Stimulated activated CD8-positive, alpha-beta memory T cell treated with anti-CD3 and anti-CD28 coated beads, Interleukin-7, amount 100 ng/mL, for 24 hours (primary cell): ENCODE results near the gene ALG14.
"Not testable (repeated sequence)": the region's sequence is repeated elsewhere in the genome, so short reads cannot be mapped to it uniquely, and the experiment has no call there.

ENCODE experiments used
- DNase-seq: peaks from one replicate; pipeline ENCODE4 v3.0.0-alpha.2; 2020; ENCODE audit warnings: low read depth

ALG14 gene

DNA sequence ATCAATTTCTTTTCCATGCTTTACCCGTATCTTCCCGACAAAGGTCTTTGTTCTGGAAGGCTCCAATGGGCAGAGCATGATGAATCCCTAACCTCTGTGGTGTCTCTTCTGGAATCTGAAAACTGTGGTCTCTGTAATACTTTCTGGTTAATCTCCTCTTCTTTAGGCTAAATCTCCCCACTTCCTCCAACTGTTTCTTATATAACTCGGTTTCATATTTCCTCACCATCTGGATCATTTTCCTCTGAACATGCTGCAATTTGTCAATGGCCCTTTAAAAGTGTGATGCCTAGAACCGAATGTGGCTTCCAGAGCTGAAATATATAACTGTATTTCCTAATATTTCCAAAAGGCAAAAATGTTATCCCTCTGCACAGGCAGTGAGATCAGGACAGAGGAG lies 66.1 kb downstream of the ALG14 start:
- DNase-seq: no peak

DNA sequence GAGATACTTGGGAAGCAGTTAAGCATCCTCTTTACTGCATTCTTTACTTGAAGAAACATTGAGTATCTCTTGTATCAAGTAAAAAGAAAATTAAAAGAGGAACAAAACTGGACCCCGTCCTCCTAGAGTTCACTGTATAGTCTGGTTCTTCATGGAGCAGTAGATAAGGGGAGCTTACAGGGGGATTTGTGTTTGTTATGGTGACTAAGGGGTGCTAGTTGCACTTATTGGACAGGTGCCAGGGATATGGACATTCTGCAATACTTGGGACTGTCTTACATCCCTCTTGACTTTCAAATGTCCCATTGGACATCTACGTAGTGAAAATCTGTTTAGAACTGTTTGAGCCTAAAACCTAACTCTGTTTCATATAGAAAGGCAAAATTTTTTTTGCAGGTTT lies 67.2 kb downstream of the ALG14 start:
- no peak for DNase-seq

DNA sequence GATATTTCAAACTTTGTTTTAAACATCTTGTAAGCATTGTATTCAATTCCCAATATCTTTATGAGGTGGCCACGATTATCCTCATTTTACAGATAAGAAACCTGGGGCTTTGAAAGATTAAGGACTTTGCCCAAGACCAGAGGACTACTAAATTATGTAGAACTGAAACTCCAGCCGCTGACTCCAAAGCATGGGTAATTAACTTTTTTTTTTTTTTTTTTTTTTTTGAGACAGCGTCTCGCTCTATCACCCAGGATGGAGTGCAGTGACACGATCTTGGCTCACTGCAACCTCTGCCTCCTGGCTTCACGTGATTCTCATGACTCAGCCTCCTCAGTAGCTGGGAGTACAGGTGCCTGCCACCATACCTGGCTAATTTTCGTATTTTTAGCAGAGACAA lies 68.7 kb downstream of the ALG14 start:
- DNase-seq: no peak

DNA sequence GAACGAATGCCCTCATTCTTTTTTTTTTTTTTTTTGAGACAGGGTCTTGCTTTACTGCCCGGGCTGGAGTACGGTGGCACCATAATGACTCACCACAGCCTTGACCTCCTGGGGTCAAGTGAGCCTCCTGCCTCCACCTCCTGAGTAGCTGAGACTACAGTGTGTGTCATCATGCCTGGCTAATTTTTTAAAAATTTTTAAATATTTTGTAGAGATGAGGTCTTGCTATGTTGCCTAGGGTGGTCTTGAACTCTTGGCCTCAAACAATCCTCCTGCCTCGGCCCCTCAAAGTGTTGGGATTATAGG lies 69.4 kb downstream of the ALG14 start:
- no peak for DNase-seq

DNA sequence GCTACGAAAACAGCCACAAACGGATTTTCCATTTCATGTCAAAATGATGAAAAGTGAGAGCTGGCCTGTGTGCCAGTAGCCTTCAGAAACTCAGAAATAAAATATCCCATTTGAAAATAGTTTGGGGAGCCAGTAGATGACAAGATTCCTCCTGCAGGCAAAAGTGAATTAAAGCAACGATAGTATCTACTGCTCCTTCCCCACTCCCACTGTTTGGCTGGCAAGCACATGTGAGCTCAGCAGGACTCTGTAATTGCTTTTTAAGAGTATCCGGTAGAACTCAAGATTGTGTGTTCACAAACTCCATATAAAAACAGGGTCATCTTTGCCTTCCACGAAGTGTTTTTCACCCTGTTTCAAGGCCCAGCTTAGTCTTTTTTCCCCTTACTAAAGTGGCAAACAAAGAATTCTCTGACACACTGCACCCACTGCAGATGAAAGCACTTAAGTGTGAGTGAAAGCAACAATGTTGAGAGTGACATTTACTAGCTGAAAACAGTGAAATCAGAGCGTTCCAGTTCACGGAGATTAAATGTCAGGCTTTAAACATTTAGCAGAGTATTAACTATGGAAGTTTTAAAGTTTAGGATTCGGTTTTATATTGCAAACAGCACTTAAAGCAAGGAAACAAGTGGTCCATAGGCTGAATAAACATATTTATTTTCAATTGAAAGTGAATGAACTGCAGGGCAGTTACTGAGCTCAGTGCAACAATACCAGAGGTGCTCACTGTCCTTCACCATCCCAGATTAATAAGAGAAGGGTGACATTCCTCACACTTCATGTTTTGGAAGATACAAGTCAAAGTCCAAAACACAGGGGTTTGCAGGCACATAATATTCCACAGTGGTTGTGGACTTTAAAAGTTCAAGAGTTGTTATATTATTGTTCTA lies 70.0 kb downstream of the ALG14 start:
- DNase-seq: no peak

DNA sequence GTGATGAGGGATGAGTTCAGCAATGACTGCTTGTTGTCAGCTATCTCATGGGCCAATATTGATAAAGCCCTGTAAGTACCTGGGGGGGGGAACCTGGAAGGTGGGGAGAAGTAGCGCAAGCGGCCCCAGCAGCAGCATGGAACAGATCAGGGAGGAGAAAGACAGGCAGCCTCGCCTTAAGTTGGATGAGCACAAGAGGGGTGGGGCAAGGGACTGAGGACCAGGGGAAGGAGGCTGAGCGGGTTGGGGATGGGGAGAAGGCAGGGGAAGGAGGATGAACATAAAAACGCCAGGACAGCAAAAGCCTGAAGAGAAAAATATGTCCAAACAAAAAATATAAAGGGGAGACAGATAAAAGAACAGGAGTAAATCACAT lies 70.6 kb downstream of the ALG14 start:
- DNase-seq: no peak

DNA sequence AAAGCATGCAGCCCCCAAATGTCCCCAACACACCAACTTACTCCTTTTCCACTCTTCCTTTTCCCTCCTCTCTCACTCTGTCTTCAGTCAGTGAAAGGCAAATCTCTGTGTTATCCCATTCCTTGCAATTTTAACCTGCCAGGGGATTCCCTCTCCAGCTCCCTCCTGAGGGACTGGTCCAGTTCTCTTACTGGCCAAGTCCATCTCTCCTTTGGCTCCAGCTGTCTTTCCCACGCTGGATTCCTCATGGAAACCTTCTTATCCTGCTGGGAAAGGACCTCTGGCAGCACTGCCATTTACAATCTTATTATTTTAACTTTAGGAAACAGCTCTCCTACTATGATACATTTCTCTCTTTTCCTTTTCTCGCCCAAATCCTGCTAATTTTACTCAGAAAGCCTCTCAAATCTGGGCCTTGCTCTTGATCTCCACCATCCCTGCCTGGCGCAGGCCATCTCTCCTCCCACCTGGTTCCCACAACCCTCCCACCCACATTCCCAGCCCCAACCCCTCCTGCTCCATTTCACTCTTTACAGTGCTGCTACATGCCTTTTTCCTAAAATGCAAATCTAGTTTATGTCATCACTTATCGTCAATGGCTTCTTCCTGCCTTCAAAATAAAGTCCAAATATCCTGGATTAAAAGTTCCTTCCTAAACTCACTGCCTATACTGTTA lies 73.2 kb downstream of the ALG14 start:
- no peak for DNase-seq

DNA sequence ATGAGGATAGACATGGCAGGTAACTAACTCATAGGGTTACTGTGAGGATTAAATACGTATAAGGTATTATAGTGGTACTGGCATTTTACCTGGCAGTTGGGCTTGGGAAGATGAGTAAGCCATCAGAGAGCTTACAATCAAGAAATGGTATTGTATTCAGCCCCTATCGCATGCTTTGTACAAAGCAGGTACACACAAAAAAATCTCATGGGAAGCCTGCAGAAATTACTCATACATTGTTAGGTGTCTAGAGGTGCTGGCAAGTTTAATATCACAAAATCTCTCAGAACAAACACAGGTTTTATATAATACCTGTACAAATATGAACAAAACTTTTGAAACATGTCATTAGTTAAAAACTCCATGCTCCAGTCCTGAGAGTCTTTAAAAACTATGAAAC lies 74.0 kb downstream of the ALG14 start:
- DNase-seq: no peak

DNA sequence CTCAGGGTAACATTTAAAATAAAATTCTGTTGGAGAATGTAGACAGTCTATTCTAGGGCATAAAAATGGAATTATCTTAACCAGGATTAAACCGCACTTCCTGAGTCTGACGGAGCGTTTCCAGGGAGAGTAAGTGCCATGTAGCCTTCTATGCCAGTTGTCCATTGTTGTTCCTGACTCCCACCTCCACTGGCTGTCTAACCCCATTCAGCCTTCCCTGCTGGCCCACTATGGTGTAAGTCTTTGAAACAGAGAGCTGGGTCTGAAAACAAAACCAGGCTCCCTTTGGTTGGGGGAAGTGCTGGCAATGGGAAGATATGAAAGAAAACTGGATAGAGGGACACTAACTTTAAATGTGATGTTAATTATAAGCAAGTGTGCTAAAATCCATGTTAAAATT lies 74.6 kb downstream of the ALG14 start:
- no peak for DNase-seq

DNA sequence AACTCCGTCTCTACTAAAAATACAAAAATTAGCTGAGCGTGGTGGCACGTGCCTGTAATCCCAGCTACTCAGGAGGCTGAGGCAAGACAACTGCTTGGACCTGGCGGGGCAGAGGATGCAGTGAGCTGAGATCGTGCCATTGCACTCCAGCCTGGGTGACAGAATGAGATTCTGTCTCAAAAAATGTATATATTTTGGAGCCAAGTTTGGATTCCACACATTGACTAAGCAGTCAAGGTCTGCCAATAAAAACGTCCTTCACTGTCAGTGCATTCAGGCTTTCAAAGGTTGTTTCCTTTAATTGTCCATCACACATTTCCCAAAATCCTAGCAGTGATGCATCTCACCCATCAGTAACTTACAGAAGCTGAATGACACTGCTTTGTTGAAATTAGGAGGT lies 77.2 kb downstream of the ALG14 start:
- DNase-seq: not testable (repeated sequence)

DNA sequence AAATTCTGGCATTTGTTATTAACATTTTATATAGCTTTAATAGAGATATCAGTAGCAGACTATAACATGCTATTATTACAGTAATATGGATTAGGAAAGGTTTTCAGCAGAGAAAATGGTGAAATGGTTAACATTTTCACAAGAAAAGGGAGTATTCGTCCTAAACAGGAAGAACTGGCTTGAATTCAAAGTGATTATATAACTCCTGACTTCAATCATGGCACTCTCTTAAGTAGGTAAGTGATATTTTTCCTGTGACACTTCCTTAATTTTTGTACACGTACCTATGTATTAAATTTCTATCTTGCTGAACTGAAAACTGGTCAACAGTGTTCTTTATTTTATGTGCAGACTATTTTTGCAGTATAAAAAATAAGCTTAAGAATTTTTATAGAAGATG lies 77.9 kb downstream of the ALG14 start:
- DNase-seq: no peak

DNA sequence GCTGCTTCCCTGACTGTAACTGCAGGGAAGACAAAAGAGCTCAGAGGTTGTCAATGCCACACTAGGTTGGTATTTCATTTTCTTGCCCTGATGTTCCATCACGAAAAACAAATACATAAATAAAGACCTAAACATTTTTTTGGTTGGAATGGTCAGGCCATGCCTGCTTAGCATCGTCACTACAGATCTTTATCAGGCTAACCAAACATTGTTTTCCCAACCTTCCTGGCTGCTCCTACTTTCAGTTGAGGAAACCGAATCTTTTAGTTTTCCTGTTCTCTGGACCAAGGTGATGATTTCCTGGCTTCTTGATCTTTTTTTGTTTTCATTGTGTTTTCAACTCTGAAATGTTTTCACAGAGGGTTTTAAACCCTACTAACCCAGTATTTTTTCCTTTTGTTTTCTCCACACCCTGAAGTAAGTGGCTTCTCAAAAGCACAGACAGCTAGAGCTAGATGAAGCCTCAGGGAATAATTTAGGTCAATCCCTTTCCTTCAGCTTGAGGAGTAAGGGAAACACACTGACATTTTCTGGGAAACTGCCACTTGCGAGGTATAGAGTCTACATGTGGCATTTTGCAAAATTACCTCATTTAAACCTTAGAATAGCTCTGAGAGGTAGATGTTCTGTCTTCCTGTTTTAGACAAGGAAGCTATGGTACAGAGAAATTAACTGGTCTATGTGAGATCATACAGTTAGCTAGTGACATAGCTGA lies 78.7 kb downstream of the ALG14 start:
- DNase-seq: no peak

DNA sequence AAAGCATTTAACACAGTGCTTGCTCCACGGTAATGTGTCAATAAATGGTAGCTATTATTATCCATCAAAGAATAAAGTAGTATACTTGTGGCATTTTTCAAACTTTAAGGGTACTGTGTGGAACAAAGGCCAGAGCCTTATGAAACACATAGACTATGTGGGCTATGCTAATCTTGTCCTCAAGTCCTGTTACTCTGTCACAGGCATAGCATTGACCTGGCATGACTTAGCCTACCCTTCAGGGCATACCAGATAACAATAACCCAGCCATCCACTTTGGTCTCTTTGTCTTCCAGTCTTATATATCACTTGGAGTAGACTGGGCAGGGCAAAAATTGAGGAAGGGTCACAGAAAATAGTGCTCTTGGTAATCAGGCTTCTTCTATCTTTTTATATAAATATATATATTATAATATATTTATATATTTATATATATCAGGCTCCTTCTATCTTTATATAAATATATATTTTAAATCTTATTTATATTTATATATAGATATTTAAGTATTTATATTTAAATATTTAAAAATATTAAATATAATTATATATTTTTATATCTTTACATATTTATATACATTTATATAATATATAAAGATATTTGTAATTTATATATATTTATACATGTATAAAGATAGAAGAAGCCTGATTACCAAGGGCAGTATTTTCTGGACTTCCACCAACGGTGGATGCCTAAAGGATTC lies 79.7 kb downstream of the ALG14 start:
- no peak for DNase-seq

DNA sequence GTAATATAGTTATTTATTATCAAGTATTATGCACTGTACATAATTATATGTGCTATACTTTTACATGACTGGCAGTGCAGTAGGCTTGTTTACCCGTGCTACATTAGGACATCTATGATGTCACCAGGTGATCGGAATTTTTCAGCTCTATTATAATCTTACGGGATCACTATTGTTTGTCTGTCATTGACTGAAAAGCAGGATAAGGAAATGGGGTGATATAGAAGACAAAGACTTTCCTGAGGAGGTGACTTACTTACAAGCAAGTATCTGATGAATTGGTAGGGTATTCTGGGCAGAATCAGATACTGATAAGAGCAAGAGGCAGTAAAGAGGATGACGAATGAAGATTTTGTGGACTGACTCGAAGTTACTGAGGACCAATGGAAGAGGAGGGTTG lies 80.6 kb downstream of the ALG14 start:
- DNase-seq: no peak

DNA sequence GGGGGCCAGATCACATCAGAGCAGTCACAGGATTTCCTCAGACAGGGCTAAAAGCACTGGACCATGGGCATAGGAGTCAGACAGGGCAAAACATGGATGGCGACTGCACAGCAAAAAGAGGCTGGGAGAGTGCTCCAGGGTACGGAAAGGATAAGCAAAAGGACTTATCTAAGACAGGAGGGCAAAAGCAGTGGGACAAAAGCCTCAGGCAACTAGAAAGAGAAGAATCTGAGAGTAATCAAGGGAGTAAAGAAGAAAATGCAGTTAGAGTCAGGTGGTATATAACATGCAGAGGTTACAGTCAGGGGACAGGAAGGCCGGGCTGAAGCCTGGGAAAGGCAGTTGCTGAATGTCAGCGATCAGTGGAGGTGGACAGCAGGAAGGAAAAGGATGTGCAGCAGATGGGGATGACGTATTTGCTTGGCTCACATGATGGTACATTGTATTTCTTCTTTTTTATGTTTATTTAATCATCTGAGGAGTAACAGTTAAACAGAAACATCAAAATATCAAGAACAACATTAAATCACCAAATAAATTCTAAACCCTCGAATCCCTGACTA lies 82.8 kb downstream of the ALG14 start:
- no peak for DNase-seq

DNA sequence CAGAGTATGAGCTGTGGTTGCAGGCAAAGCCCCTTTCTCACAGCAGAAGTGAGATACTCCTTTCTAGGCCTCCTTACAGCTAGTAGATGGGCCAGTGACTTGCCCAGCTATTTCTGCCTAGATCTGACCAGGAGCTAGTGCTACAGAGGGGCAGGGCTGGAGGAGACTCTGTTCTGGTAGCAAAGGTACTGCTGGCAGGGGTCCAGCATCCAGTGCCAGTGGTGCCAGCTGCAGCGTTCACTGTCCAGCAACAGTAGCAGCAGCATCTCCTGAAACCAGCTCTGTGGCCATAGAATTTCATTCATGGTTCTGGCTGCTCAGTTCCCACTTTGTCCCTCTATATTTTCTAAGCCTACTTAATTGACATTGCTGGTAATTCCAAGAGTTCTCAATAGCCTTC lies 83.4 kb downstream of the ALG14 start:
- DNase-seq: no peak

DNA sequence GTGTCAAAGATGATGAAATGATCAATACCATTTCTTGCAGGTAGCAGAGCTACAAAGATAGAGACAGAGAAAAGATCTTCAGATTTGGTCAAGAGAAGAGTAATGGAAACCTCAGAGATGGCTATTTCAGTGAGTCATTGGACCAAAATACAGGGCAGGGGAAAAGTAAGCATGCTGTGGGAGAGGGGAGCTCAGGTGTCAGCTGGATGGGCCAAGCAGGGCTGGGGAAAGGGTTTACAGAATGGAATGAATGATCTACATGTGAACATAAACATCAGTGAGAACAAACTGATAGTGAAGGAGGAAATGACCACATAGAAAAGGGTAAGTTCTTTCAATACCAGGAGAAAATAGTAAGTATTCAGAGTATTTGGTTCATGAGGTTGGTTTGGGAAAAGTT lies 84.4 kb downstream of the ALG14 start:
- no peak for DNase-seq

DNA sequence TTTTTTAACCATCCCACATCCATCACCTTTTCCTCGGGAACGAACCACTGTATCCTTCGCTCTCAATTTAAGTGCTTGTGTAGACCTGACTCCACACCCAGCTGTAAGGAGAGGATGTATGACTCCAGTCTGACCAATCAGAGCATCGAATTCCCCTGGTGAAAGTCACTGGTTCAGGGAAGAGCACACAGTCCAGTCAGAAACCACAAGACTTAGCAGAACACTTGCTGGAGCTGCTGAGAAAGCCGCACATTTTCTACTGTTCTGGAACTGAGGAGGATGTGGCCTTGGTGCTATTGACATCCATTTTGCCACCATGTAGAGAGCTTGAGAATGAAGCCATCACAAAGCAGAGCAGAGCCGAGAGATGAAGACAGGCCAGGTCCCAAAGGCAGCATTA lies 86.0 kb downstream of the ALG14 start:
- no peak for DNase-seq

DNA sequence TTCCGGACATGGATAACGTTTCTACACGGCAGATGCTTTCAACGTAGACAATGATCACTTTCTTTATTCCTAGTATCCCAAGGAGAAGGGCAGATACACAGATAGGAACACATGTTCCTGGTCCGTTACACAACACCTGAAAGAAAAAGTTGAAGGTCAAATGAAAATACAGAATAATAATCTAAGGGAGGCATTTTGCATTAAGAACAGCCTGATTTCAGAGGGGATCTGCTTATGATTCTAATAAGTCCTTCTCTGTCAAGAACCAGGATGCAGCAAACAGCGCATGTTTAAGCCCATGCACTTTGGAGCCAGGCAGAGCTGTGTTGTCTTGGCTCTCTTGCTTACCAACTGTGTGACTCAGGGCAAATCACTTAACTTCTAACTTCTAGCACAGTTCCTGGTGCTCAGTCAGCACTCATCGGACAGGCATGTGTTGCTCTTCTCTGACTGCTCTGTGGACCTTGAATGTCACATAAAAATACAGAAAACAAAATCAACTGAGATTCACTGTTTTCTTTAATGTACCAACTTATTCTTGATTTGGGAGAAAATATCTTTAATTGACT lies 89.5 kb downstream of the ALG14 start:
- no peak for DNase-seq

DNA sequence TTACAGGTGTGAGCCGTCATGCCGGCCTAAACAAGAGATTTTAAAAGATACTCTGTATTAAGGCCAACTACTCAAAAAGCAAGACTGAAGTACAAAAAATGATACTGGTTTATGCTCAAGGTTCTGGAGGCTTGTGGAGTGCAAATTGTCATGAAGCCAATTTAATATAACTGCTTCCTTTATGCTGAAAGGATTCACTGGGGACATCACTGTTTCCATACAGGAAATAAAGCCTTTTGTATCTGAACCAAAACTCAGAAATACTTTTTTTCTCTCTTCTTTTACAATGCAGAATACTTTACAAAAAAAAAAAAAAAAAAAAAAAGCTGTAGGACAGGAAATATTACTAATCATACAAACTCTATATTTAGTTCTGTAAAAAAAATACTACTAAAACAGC lies 90.4 kb downstream of the ALG14 start:
- DNase-seq: no peak

DNA sequence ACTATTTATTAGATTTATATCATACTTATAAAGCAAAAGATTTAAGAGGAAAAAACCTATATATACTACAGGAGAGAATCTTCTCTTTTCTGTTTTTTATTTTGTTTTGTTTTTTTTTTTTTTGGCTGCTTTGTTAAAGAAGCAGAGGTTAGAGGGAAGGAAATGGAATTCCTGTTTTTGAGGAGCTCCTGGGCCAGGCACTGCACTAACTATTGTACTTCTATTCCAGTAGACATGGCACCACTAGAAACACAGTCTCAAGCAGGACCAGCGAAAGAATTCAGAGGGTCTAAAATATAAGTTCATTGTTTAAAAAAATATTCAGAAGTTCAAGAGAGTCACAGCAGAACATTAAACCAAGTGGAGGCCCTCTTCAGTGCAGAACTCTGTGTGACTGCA lies 91.2 kb downstream of the ALG14 start:
- DNase-seq: no peak
